ENCODE measurements around the gene HOXC13.

HOXC13 gene

GRCh38 chr12:53932915-53933314, 5.7 kb upstream of the HOXC13 start:
- TF ChIP-seq CTCF (IDR thresholded peaks at IDR 0.05; ENCODE audit: extremely low read depth, missing control alignments): no peak
- DNase-seq (ENCODE audit: low spot score): no peak

- DNase-seq (ENCODE audit: low spot score): no peak
- no peak for TF ChIP-seq CTCF (IDR thresholded peaks at IDR 0.05; ENCODE audit: extremely low read depth, missing control alignments)
Measured at GRCh38 chr12:53935383-53936341, 3.0 kb upstream of the HOXC13 start.

- DNase-seq (ENCODE audit: low spot score): no peak
- no peak for TF ChIP-seq CTCF (IDR thresholded peaks at IDR 0.05; ENCODE audit: extremely low read depth, missing control alignments)
Measured at GRCh38 chr12:53937099-53937498, 1.5 kb upstream of the HOXC13 start.

- no peak for DNase-seq (ENCODE audit: low spot score)
- TF ChIP-seq CTCF (IDR thresholded peaks at IDR 0.05; ENCODE audit: extremely low read depth, missing control alignments): no peak
Measured at GRCh38 chr12:53937596-53938325, 870 bp upstream of the HOXC13 start.

GRCh38 chr12:53939141-53940108, 794 bp downstream of the HOXC13 start:
- no peak for TF ChIP-seq CTCF (IDR thresholded peaks at IDR 0.05; ENCODE audit: extremely low read depth, missing control alignments)
- no peak for DNase-seq (ENCODE audit: low spot score)

- DNase-seq (ENCODE audit: low spot score): no peak
- TF ChIP-seq CTCF (IDR thresholded peaks at IDR 0.05; ENCODE audit: extremely low read depth, missing control alignments): no peak
Measured at GRCh38 chr12:53940443-53941014, 1.9 kb downstream of the HOXC13 start.
